ENCODE measurements around the gene DHRS11. TPM values are rescaled to one million over a fixed set of nuclear protein-coding genes. Genes with fewer than 3 reads are reported as not detected.

Gene DHRS11
- total and polyA plus RNA-seq, 2 of the 8 experiments (the other 6 are each of a cell fraction or from before 2014, with no cell fraction given) = 29.5 to 63.3 TPM

GRCh38 chr17:36600465-36600864 is 8.8 kb downstream of the DHRS11 start:
- Histone ChIP-seq H4K5ac (ENCODE audit: insufficient read length, low read depth, low read length) (no peak overlapping the region), H3K27ac (ENCODE audit: low read depth, low read length) (0 out of 2 replicates have a peak overlapping the region, but pooled peaks have one; percentile 34), H3K4me2 (ENCODE audit: insufficient read depth in 1 of 2, low read depth in 2 of 2, low read length in 2 of 2) (peak overlapping the region; percentile 91 to 95), H4K20me1 (replicated peaks in 1 of 2; ENCODE audit: control insufficient read depth in 1 of 2, insufficient read depth in 2 of 2, low read length in 2 of 2) (peaks cover 2 to 5% of the 10 kb centered on the region in 2 experiments), H3K79me2 (ENCODE audit: control insufficient read depth in 1 of 2, insufficient read depth in 2 of 2, low read length in 2 of 2) (peaks cover 2 to 20% of the 10 kb centered on the region in 2 experiments; a peak in 2 of 4 replicates), H3K4me1 (replicated peaks in 1 of 4; ENCODE audit: control insufficient read depth in 3 of 4, insufficient read depth in 4 of 4, low read length in 3 of 4) (peaks cover 3 to 15% (median 9%) of the 10 kb centered on the region in 4 experiments), H2BK120ac (replicated peaks; ENCODE audit: low read depth, low read length) (no peak overlapping the region), H3K18ac (ENCODE audit: extremely low read depth, low read length) (peak overlapping the region; percentile 86; the same call in 1 of the 2 replicates), H4K91ac (replicated peaks; ENCODE audit: insufficient read length, low read length) (no peak overlapping the region), H2AFZ (ENCODE audit: low read length) (no peak overlapping the region), H3K27me3 (replicated peaks in 1 of 4; ENCODE audit: control insufficient read depth in 3 of 4, extremely low read depth in 1 of 4, insufficient read depth in 3 of 4, low read length in 3 of 4) (no peaks in the 10 kb centered on the region), H3K9me3 (ENCODE audit: insufficient read depth in 2 of 2, low read depth in 1 of 2, low read length in 1 of 2) (no peaks in the 10 kb centered on the region), H2BK5ac (ENCODE audit: low read depth, low read length) (peak overlapping the region; percentile 95), H4K8ac (ENCODE audit: extremely low read depth, insufficient read depth, low read length) (no peak overlapping the region), H3K14ac (ENCODE audit: insufficient read length) (no peak overlapping the region), H2BK12ac (ENCODE audit: low read depth, low read length) (peak overlapping the region; percentile 81; the same call in 1 of the 2 replicates), H3K23ac (ENCODE audit: insufficient read length) (no peak overlapping the region), H2BK20ac (ENCODE audit: low read length) (no peak overlapping the region), H3K56ac (replicated peaks; ENCODE audit: insufficient read length, low read depth, low read length) (no peak overlapping the region), H3K4ac (replicated peaks; ENCODE audit: insufficient read length, low read depth, low read length) (no peak overlapping the region), H3K4me3 (ENCODE audit: extremely low read depth in 1 of 4, insufficient read depth in 2 of 4, low read depth in 3 of 4, low read length in 4 of 4) (peak overlapping the region in 3 of 4 experiments; percentile 75 to 94 (median 84); a peak in 5 of 8 replicates), H2AK5ac (ENCODE audit: low read depth, low read length) (no peak overlapping the region), H3K36me3 (ENCODE audit: control insufficient read depth in 2 of 4, insufficient read depth in 4 of 4, low read length in 3 of 4) (peaks cover 0 to 3% (median under 1%) of the 10 kb centered on the region in 4 experiments; a peak in 2 of 8 replicates), H3K79me1 (ENCODE audit: low read depth, low read length) (peaks cover 2% of the 10 kb centered on the region; the same call in 1 of the 2 replicates), H3K9ac (replicated peaks in 1 of 4; ENCODE audit: extremely low read depth in 1 of 4, low read depth in 3 of 4, low read length in 3 of 4) (peak overlapping the region in 2 of 4 experiments; percentile 2 to 15; a peak in 3 of 7 replicates), H2BK15ac (ENCODE audit: low read length) (0 out of 2 replicates have a peak overlapping the region, but pooled peaks have one; percentile 72), H3K23me2 (ENCODE audit: low read depth, low read length) (peaks cover 10% of the 10 kb centered on the region)
- WGBS, 2 experiments (ENCODE audit: extremely low coverage in 1 of 2, insufficient coverage in 1 of 2, insufficient read length in 1 of 2, insufficient replicate concordance in 2 of 2, low coverage in 1 of 2, low lambda C conversion rate in 2 of 2, missing lambda C conversion rate in 1 of 2) = 97% methylated on average over 3 of the region's 3 CpGs; no CpG with 5 or more reads in 1 of the 2 experiments
- FAIRE-seq (no peak), DNase-seq (ENCODE audit: low read depth in 1 of 2, low spot score in 2 of 2) (no peak)
- POLR2A ChIA-PET (ENCODE audit: partially characterized antibody) = interaction anchor here (0.6 to 5.0 kb wide), 7 partner anchors 9 to 1009 kb away, joined by 3 to 55 read pairs (median 3); partner anchors contain the start of genes DHRS11 and SYNRG
- CTCF ChIA-PET (ENCODE audit: partially characterized antibody) = interaction anchor here (2.3 to 5.6 kb wide), 4 partner anchors 14 to 106 kb away, joined by 5 to 84 read pairs (median 20); no protein-coding TSS in a partner anchor
- TF ChIP-seq TEAD4 (IDR thresholded peaks at IDR 0.05; ENCODE audit: low read depth, low read length) = no peak
- TF ChIP-seq SAP30 (IDR thresholded peaks at IDR 0.05; ENCODE audit: insufficient read depth, insufficient replicate concordance, low read length) = no peak
- no peak for TF ChIP-seq KDM5A (IDR thresholded peaks at IDR 0.05; ENCODE audit: low read length)
- no peak for TF ChIP-seq TCF12 (IDR thresholded peaks at IDR 0.05; ENCODE audit: low read depth, low read length)
- TF ChIP-seq CREB1 (IDR thresholded peaks at IDR 0.05) = no peak
- TF ChIP-seq SP2 (IDR thresholded peaks at IDR 0.05; ENCODE audit: low read length) = no peak
- TF ChIP-seq CBX5 (IDR thresholded peaks at IDR 0.05; ENCODE audit: low read depth, low read length) = no peak
- no peak for TF ChIP-seq CTBP2 (IDR thresholded peaks at IDR 0.05; ENCODE audit: borderline replicate concordance, insufficient read depth, insufficient read length, low read length)
- TF ChIP-seq SP4 (IDR thresholded peaks at IDR 0.05; ENCODE audit: low read length) = no peak
- TF ChIP-seq CEBPB (IDR thresholded peaks at IDR 0.05; ENCODE audit: low read depth, low read length) = no peak
- TF ChIP-seq BACH1 (IDR thresholded peaks at IDR 0.05; ENCODE audit: low read length) = no peak
- no peak for TF ChIP-seq GABPA (IDR thresholded peaks at IDR 0.05; ENCODE audit: borderline replicate concordance, insufficient read depth, low read length)
- TF ChIP-seq ASH2L (IDR thresholded peaks at IDR 0.05; ENCODE audit: low read length) = no peak
- no peak for TF ChIP-seq NANOG (IDR thresholded peaks at IDR 0.05; ENCODE audit: insufficient read depth, low read depth, low read length, poor library complexity, severe bottlenecking)
